AG04450 (cell line): ENCODE measurements around the gene ZNF732. TPM values are rescaled to one million over a fixed set of nuclear protein-coding genes. Genes with fewer than 3 reads are reported as not detected.
"Not testable (repeated sequence)": the region's sequence is repeated elsewhere in the genome, so short reads cannot be mapped to it uniquely, and the experiment has no call there.

ENCODE experiments used
- CTCF ChIA-PET: fragments of 300-600, 350-600 bp; formaldehyde crosslinking; extraction: SDS; loops from one replicate; lab custom pipeline; 2022; ENCODE audit warnings: antibody characterized with exemption, inconsistent platforms; lab: Charles Lee
- POLR2A ChIA-PET: fragments of 350-600 bp; formaldehyde crosslinking; extraction: SDS; loops from one replicate; lab custom pipeline; 2021; ENCODE audit warnings: antibody characterized with exemption, inconsistent platforms; lab: Yijun Ruan, JAX
- DNase-seq: peaks from one replicate; pipeline ENCODE4 v3.0.0-alpha.2; 2011; ENCODE audit warnings: low read depth, low spot score
- H3K27ac ChIP-seq: one replicate; pipeline ENCODE4 v1.5.1; 2012; ENCODE audit warnings: low read depth, low read length, control low read depth
- H3K27me3 ChIP-seq: one replicate; pipeline ENCODE4 v1.6.0; 2012; ENCODE audit warnings: low read length; ENCODE audit not compliant: control insufficient read depth, insufficient read depth
- H3K4me3 ChIP-seq: 2 replicates; pipeline ENCODE4 v1.5.1; 2011; ENCODE audit warnings: mild to moderate bottlenecking, low read depth, low read length, control low read depth
- H3K9me3 ChIP-seq: 2 replicates; pipeline ENCODE4 v1.5.1; 2012; ENCODE audit warnings: low read length; ENCODE audit not compliant: control insufficient read depth, insufficient read depth
- CTCF ChIP-seq: IDR thresholded peaks from 2 replicates; pipeline ENCODE4 v1.5.1; 2011; ENCODE audit warnings: low read depth, low read length, control low read depth, inconsistent platforms
- polyA plus RNA-seq: library from polyadenylated mRNA; depleted of rRNA; stranded (reverse); fragments of >200 nt; gene quantifications from 2 replicates; pipeline ENCODE4 v1.2.3, GENCODE V29; 2011

ZNF732 gene
- polyA plus RNA-seq, 1 experiment = 0.12 TPM

DNA sequence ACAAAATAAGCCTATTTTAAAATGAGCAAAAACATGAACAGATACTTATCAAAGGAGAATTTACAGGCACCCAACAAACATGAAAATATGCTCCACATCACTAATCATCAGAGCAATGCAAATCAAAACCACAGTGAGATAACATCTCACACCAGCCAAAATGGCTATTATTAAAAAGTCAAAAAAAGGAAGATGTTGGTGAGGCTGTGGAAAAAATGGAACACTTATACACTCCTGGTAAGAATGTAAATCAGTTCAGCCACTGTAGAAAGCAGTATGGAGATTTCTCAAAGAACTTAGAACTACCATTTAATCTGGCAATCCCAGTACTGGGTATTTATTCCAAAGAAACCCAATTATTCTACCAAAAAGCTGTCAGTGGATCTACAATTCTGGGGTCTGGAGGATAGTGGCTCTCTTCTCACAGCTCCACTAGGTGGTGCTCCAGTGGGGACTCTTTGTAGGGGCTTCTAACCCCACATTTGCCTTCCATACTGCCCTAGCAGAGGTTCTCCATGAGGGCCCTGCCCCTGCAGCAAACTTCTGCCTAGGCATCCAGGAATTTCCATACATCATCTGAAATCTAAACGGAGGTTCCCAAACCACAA is 9.1 kb upstream of the ZNF732 start:
- POLR2A ChIA-PET = no interaction called here
- no peak for DNase-seq
- no peaks in the 10 kb centered on the region for H3K27me3 ChIP-seq

GRCh38 chr4:309807-310206 is 4.5 kb upstream of the ZNF732 start:
- Histone ChIP-seq H3K27me3 (no peaks in the 10 kb centered on the region), H3K4me3 (no peak overlapping the region), H3K9me3 (peaks cover 25% of the 10 kb centered on the region), H3K27ac (no peak overlapping the region)
- ChIA-PET POLR2A (no interaction called here), CTCF (no interaction called here)
- no peak for TF ChIP-seq CTCF
- DNase-seq = no peak

More for the DNA sequence above, 9.1 kb upstream of the ZNF732 start:
- Histone ChIP-seq H3K9me3 (peaks cover 30% of the 10 kb centered on the region), H3K27ac (no peak overlapping the region), H3K4me3 (no peak overlapping the region)
- no peak for TF ChIP-seq CTCF
- CTCF ChIA-PET = no interaction called here

GRCh38 chr4:306551-306961 is 1.3 kb upstream of the ZNF732 start:
- Histone ChIP-seq H3K27me3 (no peaks in the 10 kb centered on the region), H3K27ac (no peak overlapping the region), H3K9me3 (peaks cover 26% of the 10 kb centered on the region), H3K4me3 (no peak overlapping the region)
- no peak for TF ChIP-seq CTCF
- POLR2A ChIA-PET = no interaction called here
- no peak for DNase-seq
- CTCF ChIA-PET = no interaction called here

- H3K27ac ChIP-seq, DNase-seq, CTCF ChIA-PET, H3K27me3 ChIP-seq: not testable (repeated sequence)
- POLR2A ChIA-PET = interaction anchor here (1.5 kb wide), 1 partner anchor 33 kb away, joined by 4 read pairs; the partner anchor contains the start of gene ZNF141
- peak overlapping the region; percentile 63 for H3K4me3 ChIP-seq
- peaks cover 24% of the 10 kb centered on the region for H3K9me3 ChIP-seq
Observed at GRCh38 chr4:304516-304915, 758 bp downstream of the ZNF732 start.

GRCh38 chr4:302381-302780 is 2.9 kb downstream of the ZNF732 start:
- H3K27ac ChIP-seq = no peak overlapping the region
- POLR2A ChIA-PET = no interaction called here

More at GRCh38 chr4:302381-302780, 2.9 kb downstream of the ZNF732 start:
- no peak for DNase-seq
- H3K9me3 ChIP-seq = peaks cover 24% of the 10 kb centered on the region
- H3K27me3 ChIP-seq = no peaks in the 10 kb centered on the region
- TF ChIP-seq CTCF = no peak
- no peak overlapping the region for H3K4me3 ChIP-seq
- CTCF ChIA-PET = no interaction called here
